Loucy (cell line): Measurements from ENCODE around the gene GIT2.

Experiments
- CTCF ChIP-seq: fragments of 200-600 bp; sonication (generic); conservative IDR thresholded peaks from 2 replicates; pipeline ENCODE4 v1.5.1; 2014; ENCODE audit warnings: mild to moderate bottlenecking, antibody characterized with exemption, low read length
- EZH2phosphoT487 ChIP-seq: fragments of 200-600 bp; IDR thresholded peaks from 2 replicates; pipeline ENCODE4 v1.6.1; 2018; ENCODE audit warnings: antibody characterized with exemption, mild to moderate bottlenecking, moderate library complexity, borderline replicate concordance

DNA sequence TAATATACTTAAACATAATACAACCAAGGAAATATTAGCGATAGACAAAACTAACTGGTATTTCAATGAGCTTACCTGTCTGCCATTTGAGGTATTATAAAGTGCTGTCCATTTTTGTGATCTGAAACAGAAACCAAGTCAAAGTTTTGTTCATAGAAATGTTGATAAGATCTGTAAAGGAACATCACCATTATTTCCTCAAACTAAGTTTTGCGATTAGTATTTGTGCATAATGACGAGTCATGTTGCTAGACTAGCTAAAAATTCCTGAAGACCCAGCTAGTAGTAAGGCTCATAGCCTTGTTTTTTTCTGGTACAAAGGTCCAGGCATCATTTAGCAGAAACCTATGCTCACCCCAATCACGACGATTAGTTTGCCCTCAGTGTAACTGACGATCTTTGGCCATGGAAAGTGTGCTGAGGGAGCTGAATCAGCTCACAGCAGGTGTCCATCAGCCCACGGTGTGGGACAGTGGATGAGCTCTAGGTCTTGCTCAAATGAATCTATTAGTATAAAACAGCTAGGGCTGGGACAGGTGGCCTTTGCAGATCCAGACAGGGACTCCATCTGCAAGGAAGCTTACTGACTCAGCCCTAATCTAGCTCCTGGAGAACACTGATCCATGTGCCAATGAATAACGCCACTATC lies 28.7 kb downstream of the GIT2 start:
- TF ChIP-seq EZH2phosphoT487, result no peak
- no peak for TF ChIP-seq CTCF
